Measurements from ENCODE around the gene SLC8A2.
"Not testable (repeated sequence)": the region's sequence is repeated elsewhere in the genome, so short reads cannot be mapped to it uniquely, and the experiment has no call there.

The SLC8A2 gene

GRCh38 chr19:47499863-47500830, 28.5 kb upstream of the SLC8A2 start:
- DNase-seq = no peak

GRCh38 chr19:47499371-47499770, 27.7 kb upstream of the SLC8A2 start:
- DNase-seq = no peak

GRCh38 chr19:47498561-47498960, 26.9 kb upstream of the SLC8A2 start:
- no peak for DNase-seq

GRCh38 chr19:47497821-47498520, 26.3 kb upstream of the SLC8A2 start:
- no peak for DNase-seq

- no peak for DNase-seq
Measured at GRCh38 chr19:47497050-47497766, 25.5 kb upstream of the SLC8A2 start.

GRCh38 chr19:47495478-47496372, 24.0 kb upstream of the SLC8A2 start:
- no peak for DNase-seq

- no peak for DNase-seq
Measured at GRCh38 chr19:47494729-47495128, 23.0 kb upstream of the SLC8A2 start.

- DNase-seq = no peak
Measured at GRCh38 chr19:47494211-47494547, 22.5 kb upstream of the SLC8A2 start.

- DNase-seq = no peak
Measured at GRCh38 chr19:47493378-47494210, 21.9 kb upstream of the SLC8A2 start.

GRCh38 chr19:47492571-47493377, 21.1 kb upstream of the SLC8A2 start:
- no peak for DNase-seq

GRCh38 chr19:47492137-47492533, 20.4 kb upstream of the SLC8A2 start:
- no peak for DNase-seq

GRCh38 chr19:47491358-47492136, 19.9 kb upstream of the SLC8A2 start:
- no peak for DNase-seq

- DNase-seq = no peak
Measured at GRCh38 chr19:47490847-47491246, 19.2 kb upstream of the SLC8A2 start.

GRCh38 chr19:47490031-47490430, 18.3 kb upstream of the SLC8A2 start:
- DNase-seq = no peak

GRCh38 chr19:47489072-47489914, 17.6 kb upstream of the SLC8A2 start:
- DNase-seq = no peak

GRCh38 chr19:47487551-47488515, 16.1 kb upstream of the SLC8A2 start:
- DNase-seq = no peak

- no peak for DNase-seq
Measured at GRCh38 chr19:47486900-47487299, 15.2 kb upstream of the SLC8A2 start.

GRCh38 chr19:47486220-47486619, 14.5 kb upstream of the SLC8A2 start:
- not testable (repeated sequence) for DNase-seq
